ENCODE measurements around the gene TRAK1. TPM values are rescaled to one million over a fixed set of nuclear protein-coding genes. Genes with fewer than 3 reads are reported as not detected.

The TRAK1 gene
- total and polyA plus RNA-seq, 4 donors, result 35.3 to 69.6 (median 51.7) TPM

DNA sequence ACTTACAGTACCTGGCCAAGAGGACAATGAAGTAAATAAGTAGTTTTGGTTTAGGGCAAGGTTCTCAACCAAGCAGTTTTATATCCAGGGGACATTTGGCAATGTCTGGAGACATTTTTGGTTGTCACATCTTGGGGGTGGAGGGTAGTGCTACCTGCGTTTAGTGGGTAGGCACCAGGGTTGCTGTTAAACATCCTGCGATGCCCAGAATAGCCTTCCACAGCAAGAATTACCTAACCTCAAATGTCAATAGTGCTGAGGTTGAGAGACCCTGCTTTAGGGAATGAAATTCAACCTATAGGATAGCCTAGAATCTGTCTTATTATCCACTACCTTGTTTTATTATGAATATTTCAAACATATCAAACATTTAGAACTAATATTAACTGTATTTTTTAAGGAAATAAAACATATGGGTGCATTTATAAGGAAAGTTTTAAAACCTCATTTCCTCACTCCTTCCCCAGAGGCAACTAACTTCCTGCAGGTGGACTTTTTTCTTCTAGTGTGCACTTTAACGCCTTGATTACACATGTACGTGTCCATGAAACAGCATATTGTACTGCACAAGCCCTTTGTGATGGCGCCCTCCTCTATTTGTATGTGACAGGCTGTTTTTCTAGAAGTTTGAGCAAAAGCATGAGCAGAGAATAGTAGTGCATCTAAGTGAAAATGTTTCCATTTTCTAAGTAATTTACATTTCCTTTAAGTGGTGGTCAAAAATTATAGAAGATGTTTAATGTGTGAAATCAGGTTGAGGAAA lies 57.1 kb downstream of the TRAK1 start:
- Histone ChIP-seq H3K4me1 (ENCODE audit: control insufficient read depth, insufficient read depth, low read length) (peaks cover 14% of the 10 kb centered on the region), H3K27ac (ENCODE audit: low read depth, low read length) (peak overlapping the region; percentile 65), H3K4me3 (ENCODE audit: low read depth, low read length) (peak overlapping the region; percentile 59), H3K36me3 (ENCODE audit: control insufficient read depth, insufficient read depth, low read length) (no peaks in the 10 kb centered on the region), H3K9me3 (ENCODE audit: control insufficient read depth, insufficient read depth, low read length) (no peaks in the 10 kb centered on the region), H3K27me3 (ENCODE audit: control insufficient read depth, insufficient read depth, low read length) (no peaks in the 10 kb centered on the region)
- WGBS (ENCODE audit: insufficient coverage), result no CpG with 5 or more reads among the region's 5 CpGs
- DNase-seq (ENCODE audit: low read depth in 4 of 6, low spot score in 6 of 6), result peak in 3 of 6 donors; percentile 9 to 75 (median 45)

- H3K36me3 ChIP-seq (ENCODE audit: control insufficient read depth, insufficient read depth, low read length), result no peaks in the 10 kb centered on the region
- peak overlapping the region; percentile 59 for H3K4me3 ChIP-seq (ENCODE audit: low read depth, low read length)
- WGBS (ENCODE audit: insufficient coverage), result 18% methylated on average over 10 of the region's 11 CpGs
- no peaks in the 10 kb centered on the region for H3K27me3 ChIP-seq (ENCODE audit: control insufficient read depth, insufficient read depth, low read length)
- H3K4me1 ChIP-seq (ENCODE audit: control insufficient read depth, insufficient read depth, low read length), result peaks cover 11% of the 10 kb centered on the region
- H3K9me3 ChIP-seq (ENCODE audit: control insufficient read depth, insufficient read depth, low read length), result no peaks in the 10 kb centered on the region
- H3K27ac ChIP-seq (ENCODE audit: low read depth, low read length), result peak overlapping the region; percentile 65
- peak; percentile 84 to 99 (median 92) for DNase-seq (ENCODE audit: low read depth in 4 of 6, low spot score in 6 of 6)
Measured at GRCh38 chr3:42148982-42149432, 57.9 kb downstream of the TRAK1 start.

- H3K4me1 ChIP-seq (ENCODE audit: control insufficient read depth, insufficient read depth, low read length), result peaks cover 11% of the 10 kb centered on the region
- no peaks in the 10 kb centered on the region for H3K36me3 ChIP-seq (ENCODE audit: control insufficient read depth, insufficient read depth, low read length)
- WGBS (ENCODE audit: insufficient coverage), result 36% methylated on average over 8 of the region's 8 CpGs
- no peaks in the 10 kb centered on the region for H3K27me3 ChIP-seq (ENCODE audit: control insufficient read depth, insufficient read depth, low read length)
- H3K27ac ChIP-seq (ENCODE audit: low read depth, low read length), result peak overlapping the region; percentile 65
- H3K4me3 ChIP-seq (ENCODE audit: low read depth, low read length), result peak overlapping the region; percentile 59
- DNase-seq (ENCODE audit: low read depth in 4 of 6, low spot score in 6 of 6), result peak in 3 of 6 donors; percentile 15 to 76 (median 36)
- no peaks in the 10 kb centered on the region for H3K9me3 ChIP-seq (ENCODE audit: control insufficient read depth, insufficient read depth, low read length)
Measured at GRCh38 chr3:42149532-42149931, 58.4 kb downstream of the TRAK1 start.

- DNase-seq (ENCODE audit: low read depth in 4 of 6, low spot score in 6 of 6), result peak in 2 of 6 donors; percentile 18 to 19
- Histone ChIP-seq H3K36me3 (ENCODE audit: control insufficient read depth, insufficient read depth, low read length) (no peaks in the 10 kb centered on the region), H3K4me3 (ENCODE audit: low read depth, low read length) (peak overlapping the region; percentile 59), H3K27ac (ENCODE audit: low read depth, low read length) (peak overlapping the region; percentile 65), H3K4me1 (ENCODE audit: control insufficient read depth, insufficient read depth, low read length) (peaks cover 11% of the 10 kb centered on the region), H3K9me3 (ENCODE audit: control insufficient read depth, insufficient read depth, low read length) (no peaks in the 10 kb centered on the region), H3K27me3 (ENCODE audit: control insufficient read depth, insufficient read depth, low read length) (no peaks in the 10 kb centered on the region)
- WGBS (ENCODE audit: insufficient coverage), result 36% methylated on average over 1 of the region's 3 CpGs
Measured at GRCh38 chr3:42149975-42150374, 58.8 kb downstream of the TRAK1 start.

DNA sequence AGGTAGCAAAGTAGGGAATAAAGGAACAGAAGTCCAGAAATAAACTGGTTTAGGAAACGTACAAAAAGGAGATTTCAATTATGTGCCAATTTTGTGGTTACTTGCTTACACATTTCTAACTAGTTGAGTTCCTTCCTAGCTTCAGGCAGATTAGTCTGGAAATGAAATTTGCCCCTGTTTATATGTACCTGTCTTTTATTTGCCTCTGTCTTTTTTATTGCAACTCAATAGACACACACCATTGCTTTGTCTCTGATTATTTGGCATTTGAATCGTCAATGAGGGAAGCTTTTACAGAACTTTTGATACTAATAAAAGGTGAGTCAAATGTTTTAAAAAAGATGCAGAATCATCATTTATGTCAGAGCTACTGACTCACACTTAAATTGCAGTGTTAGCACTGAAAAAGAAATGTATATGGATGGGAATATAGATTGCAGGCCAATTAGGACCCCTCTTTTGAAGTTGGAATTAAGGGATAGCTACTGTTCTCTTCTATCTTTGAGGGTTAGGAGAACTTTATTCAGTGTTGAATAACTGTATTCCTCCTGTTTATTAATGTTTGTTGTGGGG lies 60.5 kb downstream of the TRAK1 start:
- H3K4me3 ChIP-seq (ENCODE audit: low read depth, low read length), result no peak overlapping the region
- no peaks in the 10 kb centered on the region for H3K9me3 ChIP-seq (ENCODE audit: control insufficient read depth, insufficient read depth, low read length)
- no CpG with 5 or more reads among the region's 2 CpGs for WGBS (ENCODE audit: insufficient coverage)
- peaks cover 11% of the 10 kb centered on the region for H3K4me1 ChIP-seq (ENCODE audit: control insufficient read depth, insufficient read depth, low read length)
- H3K27ac ChIP-seq (ENCODE audit: low read depth, low read length), result no peak overlapping the region
- no peaks in the 10 kb centered on the region for H3K36me3 ChIP-seq (ENCODE audit: control insufficient read depth, insufficient read depth, low read length)
- H3K27me3 ChIP-seq (ENCODE audit: control insufficient read depth, insufficient read depth, low read length), result no peaks in the 10 kb centered on the region
- DNase-seq (ENCODE audit: low read depth in 4 of 6, low spot score in 6 of 6), result no peak

DNA sequence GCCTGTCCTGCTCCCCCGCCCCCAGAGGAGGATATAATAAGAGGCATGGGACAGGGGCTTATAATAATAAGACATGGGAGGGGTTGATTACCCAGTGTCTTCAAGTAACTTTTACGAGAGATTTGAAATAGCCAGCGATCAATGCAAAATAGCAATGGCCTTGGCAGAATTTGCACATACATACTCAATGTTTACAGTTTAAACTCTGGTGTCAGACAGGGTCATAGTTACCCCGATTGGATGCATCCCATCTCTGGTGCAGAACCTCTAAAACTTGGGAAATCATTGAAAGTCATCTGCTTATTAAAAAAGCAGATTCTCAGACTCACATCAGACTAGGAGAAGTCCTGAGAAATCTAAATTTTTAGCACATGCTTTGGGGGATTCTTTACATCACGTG lies 61.0 kb downstream of the TRAK1 start:
- Histone ChIP-seq H3K27ac (ENCODE audit: low read depth, low read length) (no peak overlapping the region), H3K4me3 (ENCODE audit: low read depth, low read length) (no peak overlapping the region), H3K9me3 (ENCODE audit: control insufficient read depth, insufficient read depth, low read length) (no peaks in the 10 kb centered on the region), H3K36me3 (ENCODE audit: control insufficient read depth, insufficient read depth, low read length) (no peaks in the 10 kb centered on the region), H3K4me1 (ENCODE audit: control insufficient read depth, insufficient read depth, low read length) (peaks cover 11% of the 10 kb centered on the region), H3K27me3 (ENCODE audit: control insufficient read depth, insufficient read depth, low read length) (no peaks in the 10 kb centered on the region)
- WGBS (ENCODE audit: insufficient coverage), result 64% methylated on average over 2 of the region's 5 CpGs
- DNase-seq (ENCODE audit: low read depth in 4 of 6, low spot score in 6 of 6), result no peak

DNA sequence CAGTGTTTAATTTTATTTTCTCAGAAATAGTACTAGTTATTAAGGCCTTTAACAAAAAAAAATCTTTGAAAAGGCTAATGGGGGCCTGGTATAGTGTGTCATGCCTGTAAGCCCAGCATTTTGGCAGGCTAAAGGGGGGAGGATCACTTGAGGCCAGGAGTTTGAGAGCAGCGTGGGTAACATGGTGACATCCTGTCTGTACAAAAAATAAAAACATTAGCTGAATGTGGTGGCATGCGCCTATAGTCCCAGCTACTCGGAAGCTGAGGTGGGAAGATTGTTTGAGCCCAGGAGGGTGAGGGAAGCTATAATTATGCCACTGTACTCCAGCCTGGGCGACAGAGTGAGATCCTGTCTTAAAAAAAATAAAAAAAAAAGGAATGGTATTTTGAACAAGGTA lies 61.9 kb downstream of the TRAK1 start:
- DNase-seq (ENCODE audit: low read depth in 4 of 6, low spot score in 6 of 6), result no peak
- Histone ChIP-seq H3K4me3 (ENCODE audit: low read depth, low read length) (no peak overlapping the region), H3K4me1 (ENCODE audit: control insufficient read depth, insufficient read depth, low read length) (peaks cover 11% of the 10 kb centered on the region), H3K27me3 (ENCODE audit: control insufficient read depth, insufficient read depth, low read length) (no peaks in the 10 kb centered on the region), H3K9me3 (ENCODE audit: control insufficient read depth, insufficient read depth, low read length) (no peaks in the 10 kb centered on the region), H3K36me3 (ENCODE audit: control insufficient read depth, insufficient read depth, low read length) (no peaks in the 10 kb centered on the region), H3K27ac (ENCODE audit: low read depth, low read length) (no peak overlapping the region)
- WGBS (ENCODE audit: insufficient coverage), result 62% methylated on average over 4 of the region's 4 CpGs

DNA sequence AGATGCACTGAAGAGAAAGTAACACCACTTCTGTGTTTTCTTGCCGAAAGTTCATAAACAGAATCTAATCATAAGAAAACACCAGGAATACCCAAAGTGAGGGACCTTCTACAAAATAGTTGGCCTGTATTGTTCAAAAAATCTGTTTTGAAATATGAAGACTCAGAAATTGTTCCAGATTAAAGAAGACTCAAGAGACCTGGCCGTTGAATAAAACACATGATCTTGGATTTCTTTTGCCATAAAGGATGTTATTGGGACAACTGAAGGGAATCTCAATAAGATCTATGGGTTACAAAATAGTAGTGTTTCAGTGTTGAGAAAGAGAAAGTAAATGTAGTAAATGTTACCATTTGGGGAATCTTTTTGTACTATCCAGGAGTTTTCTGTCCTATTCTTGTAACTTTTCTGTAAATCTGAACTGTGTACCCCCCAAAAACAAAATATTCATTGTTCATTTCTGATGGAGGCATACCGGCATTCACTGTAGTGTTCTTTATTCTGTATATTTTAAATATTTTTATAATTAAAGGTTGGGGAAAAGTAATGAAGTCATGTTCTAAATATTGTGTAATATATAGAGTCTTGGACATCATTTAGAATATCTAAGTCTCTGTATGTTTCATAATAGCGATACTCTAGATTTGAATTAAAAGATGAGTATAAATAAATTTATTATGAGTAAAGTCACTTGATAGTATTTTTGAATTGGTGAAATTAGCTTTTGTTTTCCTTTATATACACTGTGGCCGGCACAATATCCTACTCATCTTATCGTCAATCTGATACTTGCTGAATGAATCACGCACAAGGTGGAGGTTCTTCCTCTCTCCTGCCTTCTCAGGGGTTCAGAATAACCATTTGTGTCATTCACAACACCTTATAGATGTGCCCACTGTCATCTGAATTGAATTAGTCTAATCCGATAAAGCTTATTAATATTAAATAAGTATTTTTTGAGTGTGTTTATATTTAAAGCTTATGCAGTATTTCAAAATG lies 66.7 kb downstream of the TRAK1 start:
- peaks cover 15% of the 10 kb centered on the region for H3K4me1 ChIP-seq (ENCODE audit: control insufficient read depth, insufficient read depth, low read length)
- no peaks in the 10 kb centered on the region for H3K9me3 ChIP-seq (ENCODE audit: control insufficient read depth, insufficient read depth, low read length)
- H3K27ac ChIP-seq (ENCODE audit: low read depth, low read length), result no peak overlapping the region
- peaks cover 2% of the 10 kb centered on the region for H3K36me3 ChIP-seq (ENCODE audit: control insufficient read depth, insufficient read depth, low read length)
- 30% methylated on average over 2 of the region's 8 CpGs for WGBS (ENCODE audit: insufficient coverage)
- no peak overlapping the region for H3K4me3 ChIP-seq (ENCODE audit: low read depth, low read length)
- no peak for DNase-seq (ENCODE audit: low read depth in 4 of 6, low spot score in 6 of 6)
- H3K27me3 ChIP-seq (ENCODE audit: control insufficient read depth, insufficient read depth, low read length), result no peaks in the 10 kb centered on the region

DNA sequence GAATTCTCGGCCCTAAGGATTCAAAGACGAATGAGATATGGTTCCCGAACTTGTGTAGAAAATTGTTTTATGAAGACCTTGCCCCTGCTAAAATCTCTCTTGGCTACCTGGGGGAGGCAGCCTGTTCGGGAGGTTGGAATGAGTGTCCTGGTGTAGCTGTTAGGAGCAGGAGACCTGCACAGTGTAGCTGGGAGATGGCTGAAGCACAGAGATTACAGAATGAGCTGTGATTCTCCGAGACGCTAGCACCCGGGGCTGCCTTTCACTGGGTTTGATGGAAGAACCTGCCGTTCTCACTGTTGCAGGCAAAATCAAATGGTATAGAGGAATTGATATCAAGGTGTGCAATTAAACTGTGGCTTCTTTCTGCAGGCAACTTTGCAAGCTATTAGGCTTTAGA lies 68.0 kb downstream of the TRAK1 start:
- DNase-seq (ENCODE audit: low read depth in 4 of 6, low spot score in 6 of 6), result peak in 1 of 6 donors; percentile 64
- no peaks in the 10 kb centered on the region for H3K27me3 ChIP-seq (ENCODE audit: control insufficient read depth, insufficient read depth, low read length)
- H3K27ac ChIP-seq (ENCODE audit: low read depth, low read length), result no peak overlapping the region
- peaks cover 2% of the 10 kb centered on the region for H3K36me3 ChIP-seq (ENCODE audit: control insufficient read depth, insufficient read depth, low read length)
- H3K4me3 ChIP-seq (ENCODE audit: low read depth, low read length), result no peak overlapping the region
- H3K4me1 ChIP-seq (ENCODE audit: control insufficient read depth, insufficient read depth, low read length), result peaks cover 12% of the 10 kb centered on the region
- 57% methylated on average over 8 of the region's 8 CpGs for WGBS (ENCODE audit: insufficient coverage)
- no peaks in the 10 kb centered on the region for H3K9me3 ChIP-seq (ENCODE audit: control insufficient read depth, insufficient read depth, low read length)

Measured in spinal cord (tissue), 10 donors.